ENCODE results near the gene SP6.

GRCh38 chr17:47884427-47884740 lies 33.4 kb upstream of the SP6 start:
- TF ChIP-seq, protein P1, sequence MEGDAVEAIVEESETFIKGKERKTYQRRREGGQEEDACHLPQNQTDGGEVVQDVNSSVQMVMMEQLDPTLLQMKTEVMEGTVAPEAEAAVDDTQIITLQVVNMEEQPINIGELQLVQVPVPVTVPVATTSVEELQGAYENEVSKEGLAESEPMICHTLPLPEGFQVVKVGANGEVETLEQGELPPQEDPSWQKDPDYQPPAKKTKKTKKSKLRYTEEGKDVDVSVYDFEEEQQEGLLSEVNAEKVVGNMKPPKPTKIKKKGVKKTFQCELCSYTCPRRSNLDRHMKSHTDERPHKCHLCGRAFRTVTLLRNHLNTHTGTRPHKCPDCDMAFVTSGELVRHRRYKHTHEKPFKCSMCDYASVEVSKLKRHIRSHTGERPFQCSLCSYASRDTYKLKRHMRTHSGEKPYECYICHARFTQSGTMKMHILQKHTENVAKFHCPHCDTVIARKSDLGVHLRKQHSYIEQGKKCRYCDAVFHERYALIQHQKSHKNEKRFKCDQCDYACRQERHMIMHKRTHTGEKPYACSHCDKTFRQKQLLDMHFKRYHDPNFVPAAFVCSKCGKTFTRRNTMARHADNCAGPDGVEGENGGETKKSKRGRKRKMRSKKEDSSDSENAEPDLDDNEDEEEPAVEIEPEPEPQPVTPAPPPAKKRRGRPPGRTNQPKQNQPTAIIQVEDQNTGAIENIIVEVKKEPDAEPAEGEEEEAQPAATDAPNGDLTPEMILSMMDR (conservative IDR thresholded peaks at IDR 0.05; ENCODE audit: low read depth, low read length) = no peak
- TF ChIP-seq POLR2A (IDR thresholded peaks at IDR 0.05; ENCODE audit: low read depth, low read length) (no peak), MXI1 (IDR thresholded peaks at IDR 0.05; ENCODE audit: borderline replicate concordance, low read depth, low read length) (no peak), RAD21 (IDR thresholded peaks at IDR 0.05; ENCODE audit: low read length) (no peak), SMC3 (IDR thresholded peaks at IDR 0.05; ENCODE audit: low read depth, low read length) (no peak), RCOR1 (IDR thresholded peaks at IDR 0.05; ENCODE audit: insufficient replicate concordance, low read length) (no peak)
- TF ChIP-seq, protein P2, sequence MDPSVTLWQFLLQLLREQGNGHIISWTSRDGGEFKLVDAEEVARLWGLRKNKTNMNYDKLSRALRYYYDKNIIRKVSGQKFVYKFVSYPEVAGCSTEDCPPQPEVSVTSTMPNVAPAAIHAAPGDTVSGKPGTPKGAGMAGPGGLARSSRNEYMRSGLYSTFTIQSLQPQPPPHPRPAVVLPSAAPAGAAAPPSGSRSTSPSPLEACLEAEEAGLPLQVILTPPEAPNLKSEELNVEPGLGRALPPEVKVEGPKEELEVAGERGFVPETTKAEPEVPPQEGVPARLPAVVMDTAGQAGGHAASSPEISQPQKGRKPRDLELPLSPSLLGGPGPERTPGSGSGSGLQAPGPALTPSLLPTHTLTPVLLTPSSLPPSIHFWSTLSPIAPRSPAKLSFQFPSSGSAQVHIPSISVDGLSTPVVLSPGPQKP (IDR thresholded peaks at IDR 0.05; ENCODE audit: borderline replicate concordance, low read depth, low read length) = no peak
